H9 (cell line): ENCODE results near the gene LPP. TPM values are rescaled to one million over a fixed set of nuclear protein-coding genes. Genes with fewer than 3 reads are reported as not detected.

Experiments
- DNase-seq: peaks from one replicate; pipeline ENCODE4 v3.0.0-alpha.2; 2017
- H2AFZ ChIP-seq: one replicate; pipeline ENCODE4 v1.6.1; 2013; ENCODE audit warnings: mild to moderate bottlenecking, low read length, control low read depth, moderate library complexity
- H2AK5ac ChIP-seq: 2 replicates; pipeline ENCODE4 v1.6.1; 2013; ENCODE audit warnings: low read length, control low read depth, mixed read lengths; ENCODE audit not compliant: insufficient read length
- H2BK120ac ChIP-seq: one replicate; pipeline ENCODE4 v1.6.1; 2013; ENCODE audit warnings: low read depth, mild to moderate bottlenecking, low read length, control low read depth, inconsistent platforms; ENCODE audit not compliant: poor library complexity, severe bottlenecking
- H2BK12ac ChIP-seq: 2 replicates; pipeline ENCODE4 v1.6.1; 2013; ENCODE audit warnings: low read length, control low read depth, mixed read lengths, low read depth; ENCODE audit not compliant: insufficient read length
- H2BK15ac ChIP-seq: 2 replicates; pipeline ENCODE4 v1.6.1; 2013; ENCODE audit warnings: low read depth, low read length, control low read depth
- H2BK20ac ChIP-seq: one replicate; pipeline ENCODE4 v1.6.1; 2013; ENCODE audit warnings: low read depth, mild to moderate bottlenecking, low read length, control low read depth, inconsistent platforms; ENCODE audit not compliant: poor library complexity, severe bottlenecking
- H2BK5ac ChIP-seq: 2 replicates; pipeline ENCODE4 v1.6.1; 2013; ENCODE audit warnings: low read length, control low read depth, mixed read lengths; ENCODE audit not compliant: insufficient read length
- H3K14ac ChIP-seq: 2 replicates; pipeline ENCODE4 v1.6.1; 2013; ENCODE audit warnings: low read length, control low read depth; ENCODE audit not compliant: insufficient read depth
- H3K18ac ChIP-seq: 2 replicates; pipeline ENCODE4 v1.6.1; 2013; ENCODE audit warnings: low read depth, mild to moderate bottlenecking, mixed read lengths, low read length, control low read depth; ENCODE audit not compliant: insufficient read length
- H3K23ac ChIP-seq: 2 replicates; pipeline ENCODE4 v1.6.1; 2013; ENCODE audit warnings: low read length, control low read depth, mixed read lengths, low read depth; ENCODE audit not compliant: insufficient read length
- H3K23me2 ChIP-seq: 2 replicates; pipeline ENCODE4 v1.6.1; 2013; ENCODE audit warnings: low read depth, mild to moderate bottlenecking, mixed read lengths, low read length, control low read depth; ENCODE audit not compliant: insufficient read length, poor library complexity, severe bottlenecking
- H3K27ac ChIP-seq: 2 replicates; pipeline ENCODE4 v1.5.1; 2013; ENCODE audit warnings: low read length, control low read depth, mixed read lengths, low read depth; ENCODE audit not compliant: insufficient read length
- H3K27me3 ChIP-seq: 2 replicates; pipeline ENCODE4 v1.6.1; 2013; ENCODE audit warnings: low read length, control low read depth, inconsistent platforms; ENCODE audit not compliant: insufficient read depth
- H3K4ac ChIP-seq: 2 replicates; pipeline ENCODE4 v1.6.1; 2013; ENCODE audit warnings: low read depth, mild to moderate bottlenecking, control low read depth, inconsistent platforms, low read length, moderate library complexity
- H3K4me1 ChIP-seq: 2 replicates; pipeline ENCODE4 v1.6.1; 2013; ENCODE audit warnings: low read length, control low read depth, inconsistent platforms; ENCODE audit not compliant: insufficient read depth
- H3K4me2 ChIP-seq: 2 replicates; pipeline ENCODE4 v1.6.1; 2013; ENCODE audit warnings: low read length, control low read depth, mixed read lengths; ENCODE audit not compliant: insufficient read length, insufficient read depth
- H3K56ac ChIP-seq: 2 replicates; pipeline ENCODE4 v1.6.1; 2013; ENCODE audit warnings: low read depth, mild to moderate bottlenecking, mixed read lengths, low read length, control low read depth; ENCODE audit not compliant: insufficient read length
- H3K79me1 ChIP-seq: 2 replicates; pipeline ENCODE4 v1.6.1; 2013; ENCODE audit warnings: low read depth, mild to moderate bottlenecking, moderate library complexity, low read length, control low read depth, inconsistent platforms; ENCODE audit not compliant: insufficient read depth, poor library complexity, severe bottlenecking
- H3K79me2 ChIP-seq: 2 replicates; pipeline ENCODE4 v1.6.1; 2013; ENCODE audit warnings: low read length, control low read depth, inconsistent platforms; ENCODE audit not compliant: insufficient read depth
- H3K9ac ChIP-seq: 2 replicates; pipeline ENCODE4 v1.6.1; 2013; ENCODE audit warnings: low read length, control low read depth, mixed read lengths; ENCODE audit not compliant: insufficient read length; ENCODE audit errors: extremely low read depth
- H3K9me3 ChIP-seq: one replicate; pipeline ENCODE4 v1.6.1; 2013; ENCODE audit warnings: low read depth, low read length, inconsistent platforms; ENCODE audit not compliant: control insufficient read depth
- H3T11ph ChIP-seq: one replicate; pipeline ENCODE4 v1.6.1; 2013; ENCODE audit warnings: mild to moderate bottlenecking, low read length, control low read depth, inconsistent platforms
- H4K20me1 ChIP-seq: one replicate; pipeline ENCODE4 v1.6.1; 2013; ENCODE audit not compliant: control insufficient read depth, insufficient read length, insufficient read depth
- H4K5ac ChIP-seq: 2 replicates; pipeline ENCODE4 v1.6.1; 2013; ENCODE audit warnings: low read depth, mild to moderate bottlenecking, mixed read lengths, low read length, control low read depth; ENCODE audit not compliant: insufficient read length
- H4K8ac ChIP-seq: replicated peaks from 2 replicates; pipeline ENCODE4 v1.6.1; 2013; ENCODE audit warnings: low read length, control low read depth, mixed read lengths, low read depth; ENCODE audit not compliant: insufficient read length
- H4K91ac ChIP-seq: 2 replicates; pipeline ENCODE4 v1.6.1; 2013; ENCODE audit warnings: low read depth, mild to moderate bottlenecking, moderate library complexity, mixed read lengths, low read length, control low read depth; ENCODE audit not compliant: insufficient read length
- H3K27ac Mint-ChIP-seq, 3 experiments: 2 replicates in 2 of 3; 3 replicates in 1 of 3; pipeline ENCODE4 v1.8.0; 2020 to 2021; ENCODE audit warnings: mixed read lengths in 3 of 3, mild to moderate bottlenecking in 1 of 3, moderate library complexity in 1 of 3
- H3K27me3 Mint-ChIP-seq: 2 replicates; pipeline ENCODE4 v1.8.0; 2021; ENCODE audit warnings: low read depth, mild to moderate bottlenecking, moderate library complexity, mixed read lengths
- H3K36me3 Mint-ChIP-seq, 3 experiments: 2 replicates in 2 of 3; 3 replicates in 1 of 3; pipeline ENCODE4 v1.8.0; 2020 to 2021; ENCODE audit warnings: low read depth in 3 of 3, mixed read lengths in 3 of 3; ENCODE audit not compliant: insufficient read depth in 1 of 3
- H3K4me1 Mint-ChIP-seq, 2 experiments: 2 replicates each; pipeline ENCODE4 v1.8.0; 2020; ENCODE audit warnings: mixed read lengths in 2 of 2
- H3K4me3 Mint-ChIP-seq, 2 experiments: 2 replicates in 1 of 2; 3 replicates in 1 of 2; pipeline ENCODE4 v1.8.0; 2020 to 2021; ENCODE audit warnings: mild to moderate bottlenecking in 2 of 2, mixed read lengths in 2 of 2, moderate library complexity in 1 of 2
- H3K9me3 Mint-ChIP-seq, 2 experiments: 2 replicates in 1 of 2; 3 replicates in 1 of 2; pipeline ENCODE4 v1.8.0; 2020; ENCODE audit warnings: mild to moderate bottlenecking in 2 of 2, mixed read lengths in 2 of 2, moderate library complexity in 1 of 2
- WGBS: extraction: QIAGEN DNeasy Blood & Tissue Kit; methylation state at CpG from one replicate; pipeline ENCODE4 v1.1.7; 2013; ENCODE audit warnings: missing lambda C conversion rate, low lambda C conversion rate, mixed read lengths; ENCODE audit not compliant: insufficient read length; ENCODE audit errors: extremely low coverage; 5-methylcytosine and 5-hydroxymethylcytosine counted together
- total RNA-seq: library from RNA; stranded (reverse); gene quantifications from 2 replicates; pipeline ENCODE4 v1.2.1, GENCODE V29; 2021
- TF ChIP-seq, protein P1 (sequence below): fragments of 200-600 bp; sonication (generic); conservative IDR thresholded peaks from 3 replicates; pipeline ENCODE4 v1.8.0; 2021; ENCODE audit warnings: antibody characterized with exemption, mild to moderate bottlenecking

LPP gene
- total RNA-seq, 1 experiment from 2014 or later = 64.6 TPM

DNA sequence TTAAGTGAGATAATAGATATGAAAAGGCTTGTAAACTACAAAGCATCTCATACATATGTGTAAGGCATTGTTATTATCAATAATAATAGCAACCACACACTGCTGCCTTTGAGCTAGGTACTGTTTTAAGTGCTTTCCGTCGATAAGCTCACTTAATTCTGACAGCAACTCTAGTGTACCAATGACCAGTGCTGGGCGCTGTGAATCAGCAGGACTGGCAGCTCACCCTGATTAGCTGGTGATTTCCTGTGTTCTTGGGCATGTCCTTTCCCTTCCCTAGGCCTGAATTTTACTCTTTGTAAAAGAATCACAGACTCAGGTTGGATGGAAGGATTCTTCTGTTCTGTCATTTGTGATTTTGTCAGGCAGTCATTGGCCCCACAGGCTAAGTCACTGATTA, 215.6 kb downstream of the LPP start:
- no peak overlapping the region for H3K9ac ChIP-seq
- H2AFZ ChIP-seq = no peak overlapping the region
- H3K27ac Mint-ChIP-seq = no peak overlapping the region
- H3K18ac ChIP-seq = no peak overlapping the region
- no peak overlapping the region for H2AK5ac ChIP-seq
- H2BK120ac ChIP-seq = no peak overlapping the region
- H3K4me1 ChIP-seq = no peaks in the 10 kb centered on the region; the same call in 1 of the 2 replicates
- H2BK12ac ChIP-seq = no peak overlapping the region
- H2BK15ac ChIP-seq = no peak overlapping the region
- no peaks in the 10 kb centered on the region for H3K9me3 ChIP-seq
- H3K23me2 ChIP-seq = no peaks in the 10 kb centered on the region
- H4K5ac ChIP-seq = no peak overlapping the region
- no peaks in the 10 kb centered on the region for H3K27me3 Mint-ChIP-seq
- H4K20me1 ChIP-seq = no peaks in the 10 kb centered on the region
- H3K4ac ChIP-seq = no peak overlapping the region
- H3T11ph ChIP-seq = no peak overlapping the region
- H3K27ac ChIP-seq = no peak overlapping the region
- H3K36me3 Mint-ChIP-seq = no peaks in the 10 kb centered on the region; a peak in 2 of 7 replicates
- peaks cover 0 to 2% of the 10 kb centered on the region in 2 experiments; a peak in 2 of 5 replicates for H3K9me3 Mint-ChIP-seq
- H3K79me1 ChIP-seq = no peaks in the 10 kb centered on the region
- no peak overlapping the region for H3K4me3 Mint-ChIP-seq
- peaks cover 18 to 23% of the 10 kb centered on the region in 2 experiments for H3K4me1 Mint-ChIP-seq
- no peak overlapping the region for H3K14ac ChIP-seq
- no peak overlapping the region for H3K23ac ChIP-seq
- H3K56ac ChIP-seq = no peak overlapping the region
- H3K27me3 ChIP-seq = no peaks in the 10 kb centered on the region
- H2BK5ac ChIP-seq = no peak overlapping the region
- no peaks in the 10 kb centered on the region for H3K79me2 ChIP-seq
- H2BK20ac ChIP-seq = no peak overlapping the region
- DNase-seq = no peak
- no peak overlapping the region for H4K8ac ChIP-seq
- TF ChIP-seq, protein P1, sequence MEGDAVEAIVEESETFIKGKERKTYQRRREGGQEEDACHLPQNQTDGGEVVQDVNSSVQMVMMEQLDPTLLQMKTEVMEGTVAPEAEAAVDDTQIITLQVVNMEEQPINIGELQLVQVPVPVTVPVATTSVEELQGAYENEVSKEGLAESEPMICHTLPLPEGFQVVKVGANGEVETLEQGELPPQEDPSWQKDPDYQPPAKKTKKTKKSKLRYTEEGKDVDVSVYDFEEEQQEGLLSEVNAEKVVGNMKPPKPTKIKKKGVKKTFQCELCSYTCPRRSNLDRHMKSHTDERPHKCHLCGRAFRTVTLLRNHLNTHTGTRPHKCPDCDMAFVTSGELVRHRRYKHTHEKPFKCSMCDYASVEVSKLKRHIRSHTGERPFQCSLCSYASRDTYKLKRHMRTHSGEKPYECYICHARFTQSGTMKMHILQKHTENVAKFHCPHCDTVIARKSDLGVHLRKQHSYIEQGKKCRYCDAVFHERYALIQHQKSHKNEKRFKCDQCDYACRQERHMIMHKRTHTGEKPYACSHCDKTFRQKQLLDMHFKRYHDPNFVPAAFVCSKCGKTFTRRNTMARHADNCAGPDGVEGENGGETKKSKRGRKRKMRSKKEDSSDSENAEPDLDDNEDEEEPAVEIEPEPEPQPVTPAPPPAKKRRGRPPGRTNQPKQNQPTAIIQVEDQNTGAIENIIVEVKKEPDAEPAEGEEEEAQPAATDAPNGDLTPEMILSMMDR = no peak
- H4K91ac ChIP-seq = no peak overlapping the region
- no peak overlapping the region for H3K4me2 ChIP-seq
- WGBS = no CpG with 5 or more reads among the region's 3 CpGs
